ENCODE results near the gene OSBP. TPM values are rescaled to one million over a fixed set of nuclear protein-coding genes. Genes with fewer than 3 reads are reported as not detected.

The OSBP gene
- polyA plus RNA-seq, 1 donor (not counting 4 experiments of a cell fraction or from before 2014, with no cell fraction given) = 31.9 TPM

DNA sequence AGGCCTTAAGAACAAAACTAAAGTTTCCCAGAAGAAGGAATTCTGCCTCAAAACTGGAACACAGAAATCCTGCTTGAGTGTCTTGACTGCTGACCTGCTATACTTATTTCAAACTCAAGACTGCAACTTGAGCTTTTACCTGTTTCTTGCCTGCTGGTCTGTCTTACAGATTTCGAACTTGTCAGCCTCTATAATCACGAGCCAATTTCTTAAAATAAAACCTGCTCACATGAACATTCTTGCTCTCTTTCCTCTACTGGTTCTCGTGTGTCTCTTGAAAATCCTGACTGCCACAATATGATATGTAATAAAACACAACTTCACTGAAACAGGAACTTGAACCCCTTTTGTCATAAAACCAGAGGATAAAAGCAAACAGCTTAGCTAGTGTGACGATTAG lies 39.3 kb upstream of the OSBP start:
- H3K79me2 ChIP-seq (ENCODE audit: control insufficient read depth, insufficient read depth, low read length) = peaks cover under 1% of the 10 kb centered on the region
- H3K9me3 ChIP-seq (ENCODE audit: control insufficient read depth, low read depth, low read length) = no peaks in the 10 kb centered on the region
- no peak overlapping the region for H3K27ac ChIP-seq (ENCODE audit: control insufficient read depth, insufficient read depth, low read length)
- dilution Hi-C loops (cut with MboI; ENCODE audit: extremely low pct_ligation_motif_present, low sequenced_read_pairs) = no loop called here
- no peak for DNase-seq (ENCODE audit: low read depth, low spot score)
- no peak overlapping the region for H3K4me2 ChIP-seq (ENCODE audit: control insufficient read depth, extremely low read depth, insufficient read depth, low read depth, low read length)
- H3K27me3 ChIP-seq (ENCODE audit: control insufficient read depth, extremely low read depth, insufficient read depth, low read length) = no peaks in the 10 kb centered on the region
- no peak overlapping the region for H3K9ac ChIP-seq (ENCODE audit: control insufficient read depth, extremely low read depth, insufficient read depth, low read length)
- H3K36me3 ChIP-seq (ENCODE audit: control insufficient read depth in 2 of 2, extremely low read depth in 1 of 2, insufficient read depth in 2 of 2, low read length in 2 of 2) = peaks cover 27 to 41% of the 10 kb centered on the region in 2 experiments
- no peak overlapping the region for H2AFZ ChIP-seq (ENCODE audit: control insufficient read depth, low read length)
- no peaks in the 10 kb centered on the region for H4K20me1 ChIP-seq (ENCODE audit: control insufficient read depth, extremely low read depth, insufficient read depth, low read length)
- H3K4me3 ChIP-seq (ENCODE audit: control insufficient read depth in 2 of 3, extremely low read depth in 1 of 3, insufficient read depth in 2 of 3, low read depth in 1 of 3, low read length in 3 of 3) = no peak overlapping the region
- no peaks in the 10 kb centered on the region for H3K9me1 ChIP-seq (ENCODE audit: control insufficient read depth, extremely low read depth, insufficient read depth, low read length)
- FAIRE-seq = no peak
- H3K4me1 ChIP-seq (ENCODE audit: control insufficient read depth, extremely low read depth, insufficient read depth, low read length) = no peaks in the 10 kb centered on the region
- TF ChIP-seq, protein P1, sequence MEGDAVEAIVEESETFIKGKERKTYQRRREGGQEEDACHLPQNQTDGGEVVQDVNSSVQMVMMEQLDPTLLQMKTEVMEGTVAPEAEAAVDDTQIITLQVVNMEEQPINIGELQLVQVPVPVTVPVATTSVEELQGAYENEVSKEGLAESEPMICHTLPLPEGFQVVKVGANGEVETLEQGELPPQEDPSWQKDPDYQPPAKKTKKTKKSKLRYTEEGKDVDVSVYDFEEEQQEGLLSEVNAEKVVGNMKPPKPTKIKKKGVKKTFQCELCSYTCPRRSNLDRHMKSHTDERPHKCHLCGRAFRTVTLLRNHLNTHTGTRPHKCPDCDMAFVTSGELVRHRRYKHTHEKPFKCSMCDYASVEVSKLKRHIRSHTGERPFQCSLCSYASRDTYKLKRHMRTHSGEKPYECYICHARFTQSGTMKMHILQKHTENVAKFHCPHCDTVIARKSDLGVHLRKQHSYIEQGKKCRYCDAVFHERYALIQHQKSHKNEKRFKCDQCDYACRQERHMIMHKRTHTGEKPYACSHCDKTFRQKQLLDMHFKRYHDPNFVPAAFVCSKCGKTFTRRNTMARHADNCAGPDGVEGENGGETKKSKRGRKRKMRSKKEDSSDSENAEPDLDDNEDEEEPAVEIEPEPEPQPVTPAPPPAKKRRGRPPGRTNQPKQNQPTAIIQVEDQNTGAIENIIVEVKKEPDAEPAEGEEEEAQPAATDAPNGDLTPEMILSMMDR (optimal IDR thresholded peaks at IDR 0.05 in 1 of 3, IDR thresholded peaks at IDR 0.05 in 1 of 3, conservative IDR thresholded peaks at IDR 0.05 in 1 of 3; ENCODE audit: extremely low read depth in 1 of 3, insufficient read depth in 2 of 3, low read length in 3 of 3) = no peak
- no peak for TF ChIP-seq EZH2 (IDR thresholded peaks at IDR 0.05; ENCODE audit: low read length)

DNA sequence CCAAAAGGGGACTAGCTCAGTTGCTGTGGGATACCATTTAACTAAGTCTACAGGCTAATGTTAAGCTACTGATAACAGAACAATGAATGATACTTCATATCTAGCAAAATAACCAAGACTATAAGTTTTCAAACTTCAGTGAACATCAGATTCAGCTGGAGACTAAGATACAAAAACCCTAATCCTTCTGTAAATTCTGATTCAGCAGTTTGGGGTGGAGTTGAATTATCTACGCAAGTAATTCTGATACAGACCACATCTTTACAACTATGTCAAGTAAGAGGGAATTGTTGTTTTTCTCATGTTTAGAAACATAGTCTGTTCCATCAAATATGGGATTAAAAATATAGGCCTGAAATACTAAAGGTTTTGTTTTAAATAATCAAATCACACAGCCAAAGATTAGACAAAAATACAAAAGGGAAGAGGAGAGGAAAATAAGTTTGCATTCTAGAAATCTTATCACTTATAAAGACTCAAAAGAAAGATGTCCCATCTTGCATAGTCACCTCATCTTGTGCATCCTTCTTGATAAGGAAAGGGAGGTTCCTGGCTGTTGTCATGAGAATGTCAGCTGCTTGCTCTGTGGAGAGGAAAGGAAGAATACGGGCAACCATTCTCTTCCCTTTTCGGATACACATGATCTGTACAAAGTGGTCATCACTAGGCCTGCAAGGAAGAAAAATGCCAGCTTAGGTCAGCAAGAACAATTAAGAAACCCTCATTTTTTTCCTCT lies 31.8 kb upstream of the OSBP start:
- Histone ChIP-seq H3K27ac (ENCODE audit: control insufficient read depth, insufficient read depth, low read length) (no peak overlapping the region), H3K9me1 (ENCODE audit: control insufficient read depth, extremely low read depth, insufficient read depth, low read length) (no peaks in the 10 kb centered on the region), H3K27me3 (ENCODE audit: control insufficient read depth, extremely low read depth, insufficient read depth, low read length) (no peaks in the 10 kb centered on the region), H2AFZ (ENCODE audit: control insufficient read depth, low read length) (no peak overlapping the region), H3K4me2 (ENCODE audit: control insufficient read depth, extremely low read depth, insufficient read depth, low read depth, low read length) (no peak overlapping the region), H4K20me1 (ENCODE audit: control insufficient read depth, extremely low read depth, insufficient read depth, low read length) (no peaks in the 10 kb centered on the region), H3K9ac (ENCODE audit: control insufficient read depth, extremely low read depth, insufficient read depth, low read length) (no peak overlapping the region), H3K9me3 (ENCODE audit: control insufficient read depth, low read depth, low read length) (no peaks in the 10 kb centered on the region), H3K4me1 (ENCODE audit: control insufficient read depth, extremely low read depth, insufficient read depth, low read length) (no peaks in the 10 kb centered on the region), H3K36me3 (ENCODE audit: control insufficient read depth in 2 of 2, extremely low read depth in 1 of 2, insufficient read depth in 2 of 2, low read length in 2 of 2) (peaks cover 17 to 28% of the 10 kb centered on the region in 2 experiments), H3K79me2 (ENCODE audit: control insufficient read depth, insufficient read depth, low read length) (peaks cover 2% of the 10 kb centered on the region), H3K4me3 (ENCODE audit: control insufficient read depth in 2 of 3, extremely low read depth in 1 of 3, insufficient read depth in 2 of 3, low read depth in 1 of 3, low read length in 3 of 3) (no peak overlapping the region)
- FAIRE-seq (no peak), DNase-seq (ENCODE audit: low read depth, low spot score) (no peak)
- TF ChIP-seq EZH2 (IDR thresholded peaks at IDR 0.05; ENCODE audit: low read length) = no peak
- TF ChIP-seq, protein P1 (optimal IDR thresholded peaks at IDR 0.05 in 1 of 3, IDR thresholded peaks at IDR 0.05 in 1 of 3, conservative IDR thresholded peaks at IDR 0.05 in 1 of 3; ENCODE audit: extremely low read depth in 1 of 3, insufficient read depth in 2 of 3, low read length in 3 of 3) = no peak
- dilution Hi-C loops (cut with MboI; ENCODE audit: extremely low pct_ligation_motif_present, low sequenced_read_pairs) = no loop called here
